HEK293 (cell line): ENCODE data around the gene DOCK1.

ENCODE experiments used
- CTCF ChIA-PET: fragments of 350-600 bp; formaldehyde crosslinking; extraction: SDS; loops from one replicate; lab custom pipeline; 2021; ENCODE audit warnings: antibody characterized with exemption; lab: Yijun Ruan, JAX
- POLR2A ChIA-PET: fragments of 300-600 bp; formaldehyde crosslinking; extraction: SDS; loops from one replicate; lab custom pipeline; 2020; ENCODE audit warnings: antibody characterized with exemption, inconsistent platforms; lab: Yijun Ruan, JAX
- H3K27ac ChIP-seq: fragments of 200-500 bp; sonication (Bioruptor generic); 2 replicates; pipeline ENCODE4 v1.5.1; 2014; ENCODE audit warnings: low read depth, low read length, control low read depth, inconsistent platforms; ENCODE audit errors: extremely low read depth
- H3K36me3 ChIP-seq, 2 experiments: fragments of 200-500 bp in 1 of 2; sonication (Bioruptor generic) in 1 of 2; 1 replicate in 1 of 2; 2 replicates in 1 of 2; pipeline ENCODE4 v1.5.1; 2014 to 2017; ENCODE audit warnings: inconsistent platforms in 2 of 2, low read length in 2 of 2; ENCODE audit not compliant: control insufficient read depth in 2 of 2, insufficient read depth in 1 of 2
- H3K4me1 ChIP-seq: fragments of 200-500 bp; sonication (Bioruptor generic); 2 replicates; pipeline ENCODE4 v1.5.1; 2014; ENCODE audit warnings: mild to moderate bottlenecking, low read length, inconsistent platforms; ENCODE audit not compliant: control insufficient read depth, insufficient read depth
- H3K4me3 ChIP-seq: 2 replicates; pipeline ENCODE4 v1.5.1; 2011; ENCODE audit warnings: low read depth, mild to moderate bottlenecking, control low read depth, low read length, moderate library complexity
- H3K9me3 ChIP-seq: fragments of 200-500 bp; sonication (Bioruptor generic); 2 replicates; pipeline ENCODE4 v1.5.1; 2014; ENCODE audit warnings: low read depth, low read length, inconsistent platforms; ENCODE audit not compliant: control insufficient read depth, insufficient read depth
- BCL11A ChIP-seq: fragments of 450-650 bp; formaldehyde crosslinking; IDR thresholded peaks from 2 replicates; pipeline ENCODE4 v1.5.1; 2016; ENCODE audit warnings: low read depth, missing biosample characterization, missing genetic modification characterization
- GLIS2 ChIP-seq: fragments of 450-650 bp; formaldehyde crosslinking; IDR thresholded peaks from 2 replicates; pipeline ENCODE4 v1.5.1; 2016; ENCODE audit warnings: missing biosample characterization, missing genetic modification characterization
- RBAK ChIP-seq: fragments of 450-650 bp; formaldehyde crosslinking; IDR thresholded peaks from 2 replicates; pipeline ENCODE4 v1.5.1; 2016; ENCODE audit warnings: missing biosample characterization, missing genetic modification characterization
- ZBTB21 ChIP-seq: fragments of 450-650 bp; formaldehyde crosslinking; IDR thresholded peaks from 2 replicates; pipeline ENCODE4 v1.5.1; 2017; ENCODE audit warnings: missing biosample characterization, missing genetic modification characterization
- ZBTB7A ChIP-seq: fragments of 450-650 bp; formaldehyde crosslinking; IDR thresholded peaks from 2 replicates; pipeline ENCODE4 v1.5.1; 2016; ENCODE audit warnings: low read depth, missing biosample characterization, missing genetic modification characterization
- ZFP41 ChIP-seq: fragments of 450-650 bp; formaldehyde crosslinking; IDR thresholded peaks from 2 replicates; pipeline ENCODE4 v1.5.1; 2016; ENCODE audit warnings: missing biosample characterization, missing genetic modification characterization, borderline replicate concordance
- ZNF112 ChIP-seq: fragments of 450-650 bp; formaldehyde crosslinking; IDR thresholded peaks from 2 replicates; pipeline ENCODE4 v1.5.0; 2017; ENCODE audit warnings: missing biosample characterization, missing genetic modification characterization
- ZNF114 ChIP-seq: fragments of 450-650 bp; formaldehyde crosslinking; IDR thresholded peaks from 2 replicates; pipeline ENCODE4 v1.5.0; 2017; ENCODE audit warnings: missing biosample characterization, missing genetic modification characterization
- ZNF146 ChIP-seq: fragments of 450-650 bp; formaldehyde crosslinking; IDR thresholded peaks from 2 replicates; pipeline ENCODE4 v1.5.1; 2016; ENCODE audit warnings: missing biosample characterization, missing genetic modification characterization
- ZNF23 ChIP-seq: fragments of 450-650 bp; formaldehyde crosslinking; IDR thresholded peaks from 2 replicates; pipeline ENCODE4 v1.5.1; 2016; ENCODE audit warnings: missing biosample characterization, missing genetic modification characterization, borderline replicate concordance
- ZNF248 ChIP-seq: fragments of 450-650 bp; formaldehyde crosslinking; IDR thresholded peaks from 2 replicates; pipeline ENCODE4 v1.5.1; 2017; ENCODE audit warnings: missing biosample characterization, missing genetic modification characterization
- ZNF292 ChIP-seq: fragments of 450-650 bp; formaldehyde crosslinking; IDR thresholded peaks from 2 replicates; pipeline ENCODE4 v1.5.1; 2016; ENCODE audit warnings: low read depth, missing biosample characterization, missing genetic modification characterization, borderline replicate concordance
- ZNF324 ChIP-seq: fragments of 450-650 bp; formaldehyde crosslinking; IDR thresholded peaks from 2 replicates; pipeline ENCODE4 v1.5.1; 2016; ENCODE audit warnings: missing biosample characterization, missing genetic modification characterization
- ZNF366 ChIP-seq: fragments of 450-650 bp; formaldehyde crosslinking; conservative IDR thresholded peaks from 2 replicates; pipeline ENCODE4 v1.5.1; 2016; ENCODE audit warnings: missing biosample characterization, missing genetic modification characterization
- ZNF394 ChIP-seq: fragments of 450-650 bp; formaldehyde crosslinking; IDR thresholded peaks from 2 replicates; pipeline ENCODE4 v1.5.1; 2016; ENCODE audit warnings: missing biosample characterization, missing genetic modification characterization, mild to moderate bottlenecking, moderate library complexity, borderline replicate concordance
- ZNF416 ChIP-seq: fragments of 450-650 bp; formaldehyde crosslinking; IDR thresholded peaks from 2 replicates; pipeline ENCODE4 v1.5.1; 2016; ENCODE audit warnings: missing biosample characterization, missing genetic modification characterization
- ZNF560 ChIP-seq: fragments of 450-650 bp; formaldehyde crosslinking; IDR thresholded peaks from 2 replicates; pipeline ENCODE4 v1.5.1; 2017; ENCODE audit warnings: missing biosample characterization, missing genetic modification characterization, borderline replicate concordance
- ZNF585B ChIP-seq: fragments of 450-650 bp; formaldehyde crosslinking; IDR thresholded peaks from 2 replicates; pipeline ENCODE4 v1.5.1; 2016; ENCODE audit warnings: missing biosample characterization, missing genetic modification characterization
- ZNF596 ChIP-seq: fragments of 450-650 bp; IDR thresholded peaks from 2 replicates; pipeline ENCODE4 v1.5.0; 2018; ENCODE audit warnings: missing biosample characterization, mild to moderate bottlenecking, missing genetic modification characterization, moderate library complexity
- ZNF76 ChIP-seq: fragments of 450-650 bp; formaldehyde crosslinking; IDR thresholded peaks from 2 replicates; pipeline ENCODE4; 2016; ENCODE audit warnings: low read depth, missing biosample characterization, missing genetic modification characterization, borderline replicate concordance
- ZNF776 ChIP-seq: fragments of 450-650 bp; formaldehyde crosslinking; IDR thresholded peaks from 2 replicates; pipeline ENCODE4 v1.5.0; 2017; ENCODE audit warnings: missing biosample characterization, missing genetic modification characterization, borderline replicate concordance
- ZSCAN23 ChIP-seq: fragments of 450-650 bp; formaldehyde crosslinking; IDR thresholded peaks from 2 replicates; pipeline ENCODE4 v1.5.1; 2016; ENCODE audit warnings: missing biosample characterization, missing genetic modification characterization
- TF ChIP-seq, protein P1 (sequence below): fragments of 450-650 bp; formaldehyde crosslinking; IDR thresholded peaks from 2 replicates; pipeline ENCODE4 v1.5.1; 2016; ENCODE audit warnings: missing biosample characterization, missing genetic modification characterization
- TF ChIP-seq, protein P2 (sequence below): fragments of 450-650 bp; formaldehyde crosslinking; IDR thresholded peaks from 2 replicates; pipeline ENCODE4 v1.5.1; 2016; ENCODE audit warnings: missing biosample characterization, missing genetic modification characterization, low read depth
- TF ChIP-seq, protein P3 (sequence below): fragments of 450-650 bp; formaldehyde crosslinking; conservative IDR thresholded peaks from 2 replicates; pipeline ENCODE4 v1.5.1; 2016; ENCODE audit warnings: low read depth, missing biosample characterization, missing genetic modification characterization

The DOCK1 gene

DNA sequence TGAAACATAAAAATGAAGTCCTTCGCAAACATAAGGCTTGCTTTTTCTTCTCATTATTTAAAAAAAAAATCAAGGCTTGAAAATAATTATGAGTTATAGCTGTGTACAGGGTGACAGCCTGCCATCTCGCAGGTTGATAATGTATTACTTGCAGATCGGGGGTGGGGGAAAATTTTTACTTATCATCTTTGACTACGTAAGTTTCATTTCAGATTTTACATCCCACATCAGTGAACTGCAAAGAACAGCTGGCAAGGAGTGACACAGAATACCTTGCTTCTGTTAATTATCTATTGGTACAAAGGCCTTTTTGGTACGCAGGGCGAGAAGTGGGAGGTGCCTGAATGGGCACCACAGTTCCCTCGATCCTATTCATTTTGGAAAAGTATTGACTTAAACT lies 232.2 kb downstream of the DOCK1 start:
- TF ChIP-seq ZNF416 (tag by site-specific recombination) (no peak), ZNF596 (tag by site-specific recombination) (no peak)
- H3K9me3 ChIP-seq = no peaks in the 10 kb centered on the region
- ChIA-PET POLR2A (no interaction called here), CTCF (no interaction called here)
- peaks cover 0 to 7% of the 10 kb centered on the region in 2 experiments; a peak in 1 of 3 replicates for H3K36me3 ChIP-seq
- no peaks in the 10 kb centered on the region for H3K4me1 ChIP-seq
- H3K27ac ChIP-seq = no peak overlapping the region
- H3K4me3 ChIP-seq = no peak overlapping the region

DNA sequence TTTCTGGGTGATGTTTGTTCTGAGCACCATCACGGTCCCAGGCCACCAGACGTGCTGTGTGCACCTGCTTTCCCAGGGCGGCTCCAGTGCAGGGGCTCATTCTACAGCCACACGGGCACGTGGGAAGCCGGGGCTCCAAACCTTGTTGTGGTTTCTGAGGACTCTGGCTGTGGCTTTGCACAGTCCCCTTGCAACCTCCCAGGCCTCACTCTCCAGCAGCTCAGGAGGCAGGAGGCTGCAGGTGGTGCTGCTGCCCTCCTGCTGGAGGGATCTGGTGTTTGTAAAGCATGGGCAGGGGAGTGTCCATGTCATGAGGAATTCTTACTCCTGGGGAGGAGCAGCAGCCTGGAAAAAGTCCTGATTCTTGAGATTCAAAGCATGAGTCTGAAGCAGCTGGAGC lies 236.9 kb downstream of the DOCK1 start:
- CTCF ChIA-PET = no interaction called here
- POLR2A ChIA-PET = no interaction called here
- TF ChIP-seq ZNF560 = no peak
- TF ChIP-seq, protein P1, sequence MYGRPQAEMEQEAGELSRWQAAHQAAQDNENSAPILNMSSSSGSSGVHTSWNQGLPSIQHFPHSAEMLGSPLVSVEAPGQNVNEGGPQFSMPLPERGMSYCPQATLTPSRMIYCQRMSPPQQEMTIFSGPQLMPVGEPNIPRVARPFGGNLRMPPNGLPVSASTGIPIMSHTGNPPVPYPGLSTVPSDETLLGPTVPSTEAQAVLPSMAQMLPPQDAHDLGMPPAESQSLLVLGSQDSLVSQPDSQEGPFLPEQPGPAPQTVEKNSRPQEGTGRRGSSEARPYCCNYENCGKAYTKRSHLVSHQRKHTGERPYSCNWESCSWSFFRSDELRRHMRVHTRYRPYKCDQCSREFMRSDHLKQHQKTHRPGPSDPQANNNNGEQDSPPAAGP = no peak
- TF ChIP-seq ZNF776 (tag by site-specific recombination) = no peak
- TF ChIP-seq, protein P2, sequence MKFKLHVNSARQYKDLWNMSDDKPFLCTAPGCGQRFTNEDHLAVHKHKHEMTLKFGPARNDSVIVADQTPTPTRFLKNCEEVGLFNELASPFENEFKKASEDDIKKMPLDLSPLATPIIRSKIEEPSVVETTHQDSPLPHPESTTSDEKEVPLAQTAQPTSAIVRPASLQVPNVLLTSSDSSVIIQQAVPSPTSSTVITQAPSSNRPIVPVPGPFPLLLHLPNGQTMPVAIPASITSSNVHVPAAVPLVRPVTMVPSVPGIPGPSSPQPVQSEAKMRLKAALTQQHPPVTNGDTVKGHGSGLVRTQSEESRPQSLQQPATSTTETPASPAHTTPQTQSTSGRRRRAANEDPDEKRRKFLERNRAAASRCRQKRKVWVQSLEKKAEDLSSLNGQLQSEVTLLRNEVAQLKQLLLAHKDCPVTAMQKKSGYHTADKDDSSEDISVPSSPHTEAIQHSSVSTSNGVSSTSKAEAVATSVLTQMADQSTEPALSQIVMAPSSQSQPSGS (tag by site-specific recombination) = no peak
- TF ChIP-seq ZNF394 (tag by site-specific recombination) = no peak
- no peak for TF ChIP-seq RBAK (tag by site-specific recombination)
- TF ChIP-seq ZFP41 (tag by site-specific recombination) = no peak
- no peak for TF ChIP-seq ZNF292 (tag by site-specific recombination)
- no peak for TF ChIP-seq ZNF324
- TF ChIP-seq ZSCAN23 (tag by site-specific recombination) = no peak

DNA sequence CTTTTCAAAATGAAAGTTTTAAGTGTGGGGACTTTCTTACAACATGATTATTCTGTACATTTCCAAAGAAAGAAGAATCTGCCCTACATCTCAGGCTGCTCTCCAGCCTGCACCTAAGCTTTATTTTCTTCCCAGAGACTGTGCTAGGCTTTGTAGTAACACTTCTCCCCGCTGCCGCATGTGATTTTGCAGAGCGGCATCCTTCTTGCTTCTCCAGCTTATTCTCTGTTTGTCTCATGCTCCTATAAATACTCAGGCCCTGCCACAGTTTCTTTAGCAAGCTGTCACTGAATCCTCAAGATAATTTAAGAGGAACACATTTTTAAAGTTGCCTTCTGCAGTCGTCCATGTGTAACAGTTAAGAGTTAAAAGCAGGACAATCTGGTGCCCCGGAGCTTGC lies 237.6 kb downstream of the DOCK1 start:
- POLR2A ChIA-PET = no interaction called here
- H3K4me3 ChIP-seq = no peak overlapping the region
- H3K9me3 ChIP-seq = no peaks in the 10 kb centered on the region
- TF ChIP-seq ZNF114 (no peak), ZBTB21 (tag by site-specific recombination) (no peak), BCL11A (tag by site-specific recombination) (no peak), ZNF324 (no peak), ZNF585B (no peak), ZNF76 (tag by site-specific recombination) (no peak), GLIS2 (no peak), ZBTB7A (no peak), ZNF146 (no peak), ZNF366 (tag by site-specific recombination) (no peak), ZNF23 (tag by site-specific recombination) (no peak), ZNF596 (tag by site-specific recombination) (no peak), ZNF248 (no peak), ZNF112 (tag by site-specific recombination) (no peak)
- TF ChIP-seq, protein P3, sequence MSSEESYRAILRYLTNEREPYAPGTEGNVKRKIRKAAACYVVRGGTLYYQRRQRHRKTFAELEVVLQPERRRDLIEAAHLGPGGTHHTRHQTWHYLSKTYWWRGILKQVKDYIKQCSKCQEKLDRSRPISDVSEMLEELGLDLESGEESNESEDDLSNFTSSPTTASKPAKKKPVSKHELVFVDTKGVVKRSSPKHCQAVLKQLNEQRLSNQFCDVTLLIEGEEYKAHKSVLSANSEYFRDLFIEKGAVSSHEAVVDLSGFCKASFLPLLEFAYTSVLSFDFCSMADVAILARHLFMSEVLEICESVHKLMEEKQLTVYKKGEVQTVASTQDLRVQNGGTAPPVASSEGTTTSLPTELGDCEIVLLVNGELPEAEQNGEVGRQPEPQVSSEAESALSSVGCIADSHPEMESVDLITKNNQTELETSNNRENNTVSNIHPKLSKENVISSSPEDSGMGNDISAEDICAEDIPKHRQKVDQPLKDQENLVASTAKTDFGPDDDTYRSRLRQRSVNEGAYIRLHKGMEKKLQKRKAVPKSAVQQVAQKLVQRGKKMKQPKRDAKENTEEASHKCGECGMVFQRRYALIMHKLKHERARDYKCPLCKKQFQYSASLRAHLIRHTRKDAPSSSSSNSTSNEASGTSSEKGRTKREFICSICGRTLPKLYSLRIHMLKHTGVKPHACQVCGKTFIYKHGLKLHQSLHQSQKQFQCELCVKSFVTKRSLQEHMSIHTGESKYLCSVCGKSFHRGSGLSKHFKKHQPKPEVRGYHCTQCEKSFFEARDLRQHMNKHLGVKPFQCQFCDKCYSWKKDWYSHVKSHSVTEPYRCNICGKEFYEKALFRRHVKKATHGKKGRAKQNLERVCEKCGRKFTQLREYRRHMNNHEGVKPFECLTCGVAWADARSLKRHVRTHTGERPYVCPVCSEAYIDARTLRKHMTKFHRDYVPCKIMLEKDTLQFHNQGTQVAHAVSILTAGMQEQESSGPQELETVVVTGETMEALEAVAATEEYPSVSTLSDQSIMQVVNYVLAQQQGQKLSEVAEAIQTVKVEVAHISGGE (tag by site-specific recombination) = no peak
- CTCF ChIA-PET = no interaction called here
- H3K36me3 ChIP-seq = peaks cover 0 to 3% of the 10 kb centered on the region in 2 experiments; a peak in 1 of 3 replicates
- H3K4me1 ChIP-seq = no peaks in the 10 kb centered on the region
- H3K27ac ChIP-seq = no peak overlapping the region

More for the DNA sequence above, 236.9 kb downstream of the DOCK1 start:
- peaks cover 0 to 3% of the 10 kb centered on the region in 2 experiments; a peak in 1 of 3 replicates for H3K36me3 ChIP-seq
- no peaks in the 10 kb centered on the region for H3K4me1 ChIP-seq
- no peaks in the 10 kb centered on the region for H3K9me3 ChIP-seq
- H3K4me3 ChIP-seq = no peak overlapping the region
- no peak overlapping the region for H3K27ac ChIP-seq
